Measurements from ENCODE around the gene PDZD7.

DNA sequence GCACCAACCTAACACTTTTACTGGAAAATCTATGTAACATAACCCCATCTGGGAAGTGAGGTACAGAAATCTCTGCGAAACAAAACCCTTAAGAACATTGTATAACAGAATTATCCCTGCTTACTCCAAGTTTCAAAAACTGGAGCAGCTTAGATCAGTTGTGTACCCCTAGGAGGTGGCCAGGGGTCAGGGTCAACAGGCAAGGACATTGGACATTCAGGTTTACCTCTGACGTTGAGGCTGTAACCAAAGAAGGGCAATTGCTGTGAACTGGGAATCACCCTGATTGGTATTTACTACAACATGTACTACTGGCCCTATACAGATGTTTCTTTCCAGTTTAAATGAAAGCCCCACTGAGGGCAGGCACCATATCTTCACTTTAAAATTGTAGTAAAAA is 13.2 kb upstream of the PDZD7 start:
- TF ChIP-seq, protein P1, sequence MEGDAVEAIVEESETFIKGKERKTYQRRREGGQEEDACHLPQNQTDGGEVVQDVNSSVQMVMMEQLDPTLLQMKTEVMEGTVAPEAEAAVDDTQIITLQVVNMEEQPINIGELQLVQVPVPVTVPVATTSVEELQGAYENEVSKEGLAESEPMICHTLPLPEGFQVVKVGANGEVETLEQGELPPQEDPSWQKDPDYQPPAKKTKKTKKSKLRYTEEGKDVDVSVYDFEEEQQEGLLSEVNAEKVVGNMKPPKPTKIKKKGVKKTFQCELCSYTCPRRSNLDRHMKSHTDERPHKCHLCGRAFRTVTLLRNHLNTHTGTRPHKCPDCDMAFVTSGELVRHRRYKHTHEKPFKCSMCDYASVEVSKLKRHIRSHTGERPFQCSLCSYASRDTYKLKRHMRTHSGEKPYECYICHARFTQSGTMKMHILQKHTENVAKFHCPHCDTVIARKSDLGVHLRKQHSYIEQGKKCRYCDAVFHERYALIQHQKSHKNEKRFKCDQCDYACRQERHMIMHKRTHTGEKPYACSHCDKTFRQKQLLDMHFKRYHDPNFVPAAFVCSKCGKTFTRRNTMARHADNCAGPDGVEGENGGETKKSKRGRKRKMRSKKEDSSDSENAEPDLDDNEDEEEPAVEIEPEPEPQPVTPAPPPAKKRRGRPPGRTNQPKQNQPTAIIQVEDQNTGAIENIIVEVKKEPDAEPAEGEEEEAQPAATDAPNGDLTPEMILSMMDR (conservative IDR thresholded peaks at IDR 0.05), result no peak
- no peak for TF ChIP-seq ZFX (IDR thresholded peaks at IDR 0.05)
